ENCODE measurements around the gene RARS2.
"Not testable (repeated sequence)": the region's sequence is repeated elsewhere in the genome, so short reads cannot be mapped to it uniquely, and the experiment has no call there.

Gene RARS2

GRCh38 chr6:87589693-87590416 is at the start of gene RARS2, which contains the start of gene ORC3:
TSS of gene RARS2 (minus strand) at chr6:87589987. CDS start at chr6:87589957, 30 bp downstream.
TSS of gene ORC3 (plus strand) at chr6:87590135. CDS start at chr6:87590169, 34 bp downstream.
- DNase-seq, result peak; percentile 99

- no peak for DNase-seq
These were observed 49.6 kb upstream of the RARS2 start for GRCh38 chr6:87639373-87639772.

- no peak for DNase-seq
These were observed 47.3 kb upstream of the RARS2 start for GRCh38 chr6:87637106-87637505.

- no peak for DNase-seq
These were observed 46.5 kb upstream of the RARS2 start for GRCh38 chr6:87636315-87636714.

- no peak for DNase-seq
These were observed 44.1 kb upstream of the RARS2 start for GRCh38 chr6:87633851-87634250.

- DNase-seq, result no peak
These were observed 41.0 kb upstream of the RARS2 start for GRCh38 chr6:87630746-87631145.

- no peak for DNase-seq
These were observed 39.1 kb upstream of the RARS2 start for GRCh38 chr6:87628881-87629280.

GRCh38 chr6:87628424-87628823 is 38.6 kb upstream of the RARS2 start:
- DNase-seq, result no peak

GRCh38 chr6:87623248-87623647 is 33.5 kb upstream of the RARS2 start:
- no peak for DNase-seq

GRCh38 chr6:87618531-87618930 is 28.7 kb upstream of the RARS2 start:
- no peak for DNase-seq

- no peak for DNase-seq
These were observed 27.6 kb upstream of the RARS2 start for GRCh38 chr6:87617405-87617804.

GRCh38 chr6:87613018-87613417 is 23.2 kb upstream of the RARS2 start:
- not testable (repeated sequence) for DNase-seq

- no peak for DNase-seq
These were observed 19.0 kb upstream of the RARS2 start for GRCh38 chr6:87608802-87609201.

- no peak for DNase-seq
These were observed 16.4 kb upstream of the RARS2 start for GRCh38 chr6:87606199-87606598.

- DNase-seq, result no peak
These were observed 10.8 kb upstream of the RARS2 start for GRCh38 chr6:87600576-87600975.

GRCh38 chr6:87590990-87591389 is 1.2 kb upstream of the RARS2 start:
- no peak for DNase-seq

GRCh38 chr6:87590417-87590880 is 662 bp upstream of the RARS2 start:
- DNase-seq, result no peak

- DNase-seq, result no peak
These were observed 905 bp downstream of the RARS2 start for GRCh38 chr6:87588756-87589407.

- no peak for DNase-seq
These were observed 3.3 kb downstream of the RARS2 start for GRCh38 chr6:87586371-87587077.

- DNase-seq, result no peak
These were observed 6.0 kb downstream of the RARS2 start for GRCh38 chr6:87583822-87584221.

GRCh38 chr6:87575423-87575822 is 14.4 kb downstream of the RARS2 start:
- peak; percentile 74 for DNase-seq

GRCh38 chr6:87574237-87574804 is 15.5 kb downstream of the RARS2 start:
- peak; percentile 82 for DNase-seq

- DNase-seq, result no peak
These were observed 16.3 kb downstream of the RARS2 start for GRCh38 chr6:87573307-87574024.
